IMR-90 (cell line): ENCODE measurements around the gene BDH1. TPM values are rescaled to one million over a fixed set of nuclear protein-coding genes. Genes with fewer than 3 reads are reported as not detected.

Experiments
- ATAC-seq: fragments of 200-7000 bp; cut with Tn5 transposase; 2 replicates; pipeline ENCODE4 v1.9.1; 2020; ENCODE audit warnings: low read depth, mild to moderate bottlenecking, moderate library complexity
- BruUV-seq: library from RNA; stranded (reverse); fragments of 400-500 nt; replicated peaks from 2 replicates; lab custom pipeline; 2021; lab: Mats Ljungman, UMichigan
- CTCF ChIA-PET: fragments of 300-600 bp; formaldehyde crosslinking; extraction: SDS; loops from one replicate; lab custom pipeline; 2021; ENCODE audit warnings: antibody characterized with exemption; lab: Yijun Ruan, JAX
- POLR2A ChIA-PET: fragments of 300-600 bp; sonication (Branson Sonifier 250); formaldehyde crosslinking; loops from one replicate; lab custom pipeline; 2022; ENCODE audit warnings: antibody characterized with exemption; ENCODE audit not compliant: unreplicated experiment; lab: Charles Lee
- DNase-seq: peaks from one replicate; pipeline ENCODE4 v3.0.0; 2013
- H2AFZ ChIP-seq: replicated peaks from 2 replicates; pipeline ENCODE3; 2013; ENCODE audit warnings: low read length, mild to moderate bottlenecking; ENCODE audit not compliant: poor library complexity
- H2AK5ac ChIP-seq: 2 replicates; pipeline ENCODE4 v1.6.1; 2013; ENCODE audit warnings: low read depth, low read length, inconsistent platforms
- H2AK9ac ChIP-seq: replicated peaks from 2 replicates; pipeline ENCODE3; 2013; ENCODE audit warnings: mild to moderate bottlenecking, low read depth, low read length, moderate library complexity; ENCODE audit not compliant: poor library complexity
- H2BK120ac ChIP-seq: 2 replicates; pipeline ENCODE4 v1.6.1; 2013; ENCODE audit warnings: low read depth, low read length, inconsistent platforms
- H2BK15ac ChIP-seq: 3 replicates; pipeline ENCODE4 v1.6.1; 2013; ENCODE audit warnings: low read depth, low read length, inconsistent platforms
- H2BK20ac ChIP-seq: 2 replicates; pipeline ENCODE4 v1.6.1; 2013; ENCODE audit warnings: low read depth, mild to moderate bottlenecking, inconsistent platforms, low read length, moderate library complexity
- H2BK5ac ChIP-seq: 2 replicates; pipeline ENCODE4 v1.6.1; 2013; ENCODE audit warnings: mild to moderate bottlenecking, low read depth, low read length, inconsistent platforms; ENCODE audit not compliant: poor library complexity, severe bottlenecking
- H3K14ac ChIP-seq: replicated peaks from 2 replicates; pipeline ENCODE4 v1.6.1; 2013; ENCODE audit warnings: low read depth, low read length, inconsistent platforms
- H3K18ac ChIP-seq: 2 replicates; pipeline ENCODE4 v1.6.1; 2013; ENCODE audit warnings: low read depth, low read length, control low read depth
- H3K23ac ChIP-seq: 2 replicates; pipeline ENCODE4 v1.6.1; 2013; ENCODE audit warnings: low read depth, low read length, inconsistent platforms
- H3K27ac ChIP-seq: 2 replicates; pipeline ENCODE4 v1.5.1; 2013; ENCODE audit warnings: mild to moderate bottlenecking, control low read depth, low read length; ENCODE audit not compliant: insufficient read depth
- H3K27me3 ChIP-seq: 2 replicates; pipeline ENCODE4 v1.6.1; 2013; ENCODE audit warnings: low read length; ENCODE audit not compliant: control insufficient read depth, insufficient read depth
- H3K36me3 ChIP-seq: 2 replicates; pipeline ENCODE4 v1.6.1; 2013; ENCODE audit warnings: low read length, mixed read lengths; ENCODE audit not compliant: control insufficient read depth, insufficient read depth
- H3K4ac ChIP-seq: 2 replicates; pipeline ENCODE4 v1.6.1; 2013; ENCODE audit warnings: low read depth, low read length, inconsistent platforms
- H3K4me1 ChIP-seq: 2 replicates; pipeline ENCODE4 v1.6.1; 2013; ENCODE audit warnings: low read length, mixed read lengths; ENCODE audit not compliant: control insufficient read depth, insufficient read depth
- H3K4me2 ChIP-seq: 2 replicates; pipeline ENCODE4 v1.6.1; 2013; ENCODE audit warnings: low read depth, mild to moderate bottlenecking, control low read depth, low read length, moderate library complexity
- H3K4me3 ChIP-seq: 2 replicates; pipeline ENCODE4 v1.5.1; 2013; ENCODE audit warnings: low read depth, mild to moderate bottlenecking, control low read depth, low read length, moderate library complexity; ENCODE audit not compliant: insufficient read depth
- H3K56ac ChIP-seq: 2 replicates; pipeline ENCODE4 v1.6.1; 2013; ENCODE audit warnings: low read length, inconsistent platforms; ENCODE audit not compliant: insufficient read depth; ENCODE audit errors: extremely low read depth
- H3K79me1 ChIP-seq, 2 experiments: 2 replicates each; pipeline ENCODE4 v1.6.1; 2013; ENCODE audit warnings: low read length in 2 of 2, inconsistent platforms in 1 of 2, low read depth in 1 of 2
- H3K9ac ChIP-seq: 2 replicates; pipeline ENCODE4 v1.6.1; 2013; ENCODE audit warnings: low read depth, low read length, control low read depth
- H3K9me1 ChIP-seq: 2 replicates; pipeline ENCODE4 v1.6.1; 2013; ENCODE audit warnings: low read length, inconsistent platforms; ENCODE audit not compliant: insufficient read depth
- H3K9me3 ChIP-seq: 2 replicates; pipeline ENCODE4 v1.6.1; 2013; ENCODE audit warnings: low read length; ENCODE audit not compliant: control insufficient read depth, insufficient read depth
- H4K20me1 ChIP-seq: 2 replicates; pipeline ENCODE4 v1.6.1; 2013; ENCODE audit warnings: low read length, inconsistent platforms; ENCODE audit not compliant: insufficient read depth
- H4K5ac ChIP-seq: 2 replicates; pipeline ENCODE4 v1.6.1; 2013; ENCODE audit warnings: mild to moderate bottlenecking, low read depth, low read length, control low read depth
- H4K8ac ChIP-seq, 2 experiments: 2 replicates each; pipeline ENCODE4 v1.6.1; 2013; ENCODE audit warnings: low read depth in 2 of 2, low read length in 2 of 2, control low read depth in 1 of 2, inconsistent platforms in 1 of 2
- H4K91ac ChIP-seq: 2 replicates; pipeline ENCODE4 v1.6.1; 2013; ENCODE audit warnings: low read depth, low read length, inconsistent platforms; ENCODE audit not compliant: insufficient read depth
- BHLHE40 ChIP-seq: fragments of 150-350 bp; IDR thresholded peaks from 2 replicates; pipeline ENCODE4 v1.6.1; 2016; ENCODE audit warnings: mild to moderate bottlenecking, low read depth, low read length
- CHD1 ChIP-seq: IDR thresholded peaks from 2 replicates; pipeline ENCODE4 v1.6.1; 2012; ENCODE audit warnings: low read depth, low read length, improper control_type of control experiment
- MAZ ChIP-seq: IDR thresholded peaks from 2 replicates; pipeline ENCODE4 v1.6.1; 2012; ENCODE audit warnings: low read depth, mild to moderate bottlenecking, low read length, improper control_type of control experiment, moderate library complexity, borderline replicate concordance
- MXI1 ChIP-seq: IDR thresholded peaks from 2 replicates; pipeline ENCODE4 v1.6.1; 2012; ENCODE audit warnings: low read depth, mild to moderate bottlenecking, low read length, moderate library complexity, borderline replicate concordance
- POLR2A ChIP-seq: IDR thresholded peaks from 2 replicates; pipeline ENCODE4 v1.6.1; 2012; ENCODE audit warnings: mild to moderate bottlenecking, low read depth, low read length
- RAD21 ChIP-seq: IDR thresholded peaks from 2 replicates; pipeline ENCODE4 v1.6.1; 2012; ENCODE audit warnings: low read length, improper control_type of control experiment
- RCOR1 ChIP-seq: IDR thresholded peaks from 2 replicates; pipeline ENCODE4 v1.6.1; 2012; ENCODE audit warnings: mild to moderate bottlenecking, low read length, improper control_type of control experiment; ENCODE audit not compliant: insufficient replicate concordance
- SMC3 ChIP-seq: fragments of 150-350 bp; IDR thresholded peaks from 2 replicates; pipeline ENCODE4 v1.6.1; 2016; ENCODE audit warnings: low read depth, mild to moderate bottlenecking, antibody characterized with exemption, low read length, moderate library complexity
- WGBS, 2 experiments: methylation state at CpG; one replicate each; pipeline versions ENCODE4 v1.1.5 to v1.1.7; 2013; ENCODE audit warnings: missing lambda C conversion rate in 2 of 2; ENCODE audit not compliant: insufficient read length in 1 of 2; ENCODE audit errors: extremely low coverage in 2 of 2; 5-methylcytosine and 5-hydroxymethylcytosine counted together
- dilution Hi-C: fragments of 300-500 bp; cut with HindIII; formaldehyde crosslinking; loops from one replicate; pipeline ENCODE4 v1.14.3; 2018; ENCODE audit warnings: low sequenced_read_pairs; ENCODE audit not compliant: unreplicated experiment
- in situ Hi-C: fragments of 300-500 bp; cut with MboI; formaldehyde crosslinking; loops from 3 replicates; pipeline ENCODE4 v1.14.3; 2019; ENCODE audit warnings: low sequenced_read_pairs, inconsistent platforms, mixed read lengths
- intact Hi-C: fragments of 100-400 bp; cut with micrococcal nuclease; formaldehyde crosslinking; loops from 2 replicates; pipeline ENCODE4 v1.10.0; 2022
- polyA plus RNA-seq, 3 experiments: library from polyadenylated mRNA; depleted of rRNA; stranded (reverse); fragments of >200 nt; gene quantifications; 2 replicates each; pipeline ENCODE4 v1.2.3, GENCODE V29; 2012; ENCODE audit warnings: low replicate concordance in 1 of 3
- total RNA-seq: library from RNA; depleted of rRNA; stranded (reverse); fragments of >200 nt; gene quantifications from 2 replicates; pipeline ENCODE4 v1.2.3, GENCODE V29; 2012
- TF ChIP-seq, protein P1 (sequence below): fragments of 150-350 bp; IDR thresholded peaks from 2 replicates; pipeline ENCODE4 v1.6.1; 2017; ENCODE audit warnings: mild to moderate bottlenecking, antibody characterized with exemption, low read length, low read depth
- TF ChIP-seq, protein P2 (sequence below): conservative IDR thresholded peaks from 2 replicates; pipeline ENCODE4 v1.5.1; 2012; ENCODE audit warnings: mild to moderate bottlenecking, low read depth, low read length, improper control_type of control experiment
- TF ChIP-seq, protein P3 (sequence below): fragments of 150-350 bp; IDR thresholded peaks from 2 replicates; pipeline ENCODE4 v1.6.1; 2016; ENCODE audit warnings: low read depth, mild to moderate bottlenecking, low read length, moderate library complexity, borderline replicate concordance

BDH1 gene
- total and polyA plus RNA-seq, 2 of the 4 experiments (the other 2 are of a cell fraction): 2.7 to 4.4 TPM

DNA sequence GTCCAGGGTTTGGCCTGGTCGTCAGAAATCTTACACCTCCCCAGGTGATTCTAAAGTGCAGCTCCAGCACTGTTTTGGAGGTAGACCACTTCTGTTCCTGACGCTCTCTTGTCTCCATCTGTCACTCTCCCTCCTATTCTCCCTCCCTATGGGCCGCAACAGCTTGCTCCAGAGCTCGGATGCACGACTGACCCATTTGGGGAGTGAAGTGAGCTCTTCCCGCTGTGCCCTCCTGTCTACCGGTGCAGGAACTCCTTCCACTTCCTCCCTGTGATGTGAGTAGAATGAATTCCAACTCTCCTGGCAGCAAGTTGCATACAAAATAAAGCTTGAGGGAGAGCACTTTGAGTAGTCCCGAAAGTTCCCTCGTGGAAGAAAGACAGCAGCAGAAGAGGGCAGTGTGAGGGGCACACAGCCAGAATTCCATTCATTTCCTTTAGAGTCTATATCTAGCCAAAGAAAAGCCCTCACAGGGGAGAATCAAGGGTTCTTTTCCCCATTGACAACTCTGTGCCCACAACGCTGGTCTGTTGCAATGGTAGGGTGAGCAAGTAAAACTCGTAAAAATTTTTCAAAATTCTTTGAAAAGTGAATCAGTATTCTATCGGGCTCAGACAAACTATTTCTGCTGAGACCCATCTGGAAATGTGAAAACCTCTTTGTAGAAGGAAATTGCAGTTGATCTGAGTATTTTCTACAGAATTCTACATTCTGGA is 39.9 kb upstream of the BDH1 start:
- Histone ChIP-seq H3K27ac (no peak overlapping the region), H3K4me1 (peaks cover 3% of the 10 kb centered on the region; the same call in 1 of the 2 replicates), H4K20me1 (peaks cover 8% of the 10 kb centered on the region; the same call in 1 of the 2 replicates), H3K36me3 (no peaks in the 10 kb centered on the region), H2BK120ac (no peak overlapping the region), H3K56ac (no peak overlapping the region), H2AK9ac (peak overlapping the region; percentile 76), H2BK5ac (no peak overlapping the region), H3K4me2 (no peak overlapping the region), H4K91ac (no peak overlapping the region), H3K23ac (no peak overlapping the region), H3K9ac (no peak overlapping the region), H3K14ac (no peak overlapping the region), H2AFZ (no peak overlapping the region), H4K5ac (no peak overlapping the region), H4K8ac (no peak overlapping the region), H3K4me3 (no peak overlapping the region), H3K27me3 (0 out of 2 replicates have a peak, but pooled peaks cover 2% of the 10 kb centered on the region), H3K79me1 (no peaks in the 10 kb centered on the region), H2BK20ac (no peak overlapping the region), H2AK5ac (no peak overlapping the region), H3K4ac (no peak overlapping the region), H2BK15ac (no peak overlapping the region), H3K9me1 (no peaks in the 10 kb centered on the region), H3K9me3 (no peaks in the 10 kb centered on the region), H3K18ac (no peak overlapping the region)
- TF ChIP-seq, protein P1, sequence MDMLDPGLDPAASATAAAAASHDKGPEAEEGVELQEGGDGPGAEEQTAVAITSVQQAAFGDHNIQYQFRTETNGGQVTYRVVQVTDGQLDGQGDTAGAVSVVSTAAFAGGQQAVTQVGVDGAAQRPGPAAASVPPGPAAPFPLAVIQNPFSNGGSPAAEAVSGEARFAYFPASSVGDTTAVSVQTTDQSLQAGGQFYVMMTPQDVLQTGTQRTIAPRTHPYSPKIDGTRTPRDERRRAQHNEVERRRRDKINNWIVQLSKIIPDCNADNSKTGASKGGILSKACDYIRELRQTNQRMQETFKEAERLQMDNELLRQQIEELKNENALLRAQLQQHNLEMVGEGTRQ: no peak
- TF ChIP-seq RCOR1 (no peak), CHD1 (no peak), RAD21 (no peak), POLR2A (no peak), MXI1 (no peak), SMC3 (no peak), BHLHE40 (no peak), MAZ (no peak)
- TF ChIP-seq, protein P2, sequence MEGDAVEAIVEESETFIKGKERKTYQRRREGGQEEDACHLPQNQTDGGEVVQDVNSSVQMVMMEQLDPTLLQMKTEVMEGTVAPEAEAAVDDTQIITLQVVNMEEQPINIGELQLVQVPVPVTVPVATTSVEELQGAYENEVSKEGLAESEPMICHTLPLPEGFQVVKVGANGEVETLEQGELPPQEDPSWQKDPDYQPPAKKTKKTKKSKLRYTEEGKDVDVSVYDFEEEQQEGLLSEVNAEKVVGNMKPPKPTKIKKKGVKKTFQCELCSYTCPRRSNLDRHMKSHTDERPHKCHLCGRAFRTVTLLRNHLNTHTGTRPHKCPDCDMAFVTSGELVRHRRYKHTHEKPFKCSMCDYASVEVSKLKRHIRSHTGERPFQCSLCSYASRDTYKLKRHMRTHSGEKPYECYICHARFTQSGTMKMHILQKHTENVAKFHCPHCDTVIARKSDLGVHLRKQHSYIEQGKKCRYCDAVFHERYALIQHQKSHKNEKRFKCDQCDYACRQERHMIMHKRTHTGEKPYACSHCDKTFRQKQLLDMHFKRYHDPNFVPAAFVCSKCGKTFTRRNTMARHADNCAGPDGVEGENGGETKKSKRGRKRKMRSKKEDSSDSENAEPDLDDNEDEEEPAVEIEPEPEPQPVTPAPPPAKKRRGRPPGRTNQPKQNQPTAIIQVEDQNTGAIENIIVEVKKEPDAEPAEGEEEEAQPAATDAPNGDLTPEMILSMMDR: no peak
- TF ChIP-seq, protein P3, sequence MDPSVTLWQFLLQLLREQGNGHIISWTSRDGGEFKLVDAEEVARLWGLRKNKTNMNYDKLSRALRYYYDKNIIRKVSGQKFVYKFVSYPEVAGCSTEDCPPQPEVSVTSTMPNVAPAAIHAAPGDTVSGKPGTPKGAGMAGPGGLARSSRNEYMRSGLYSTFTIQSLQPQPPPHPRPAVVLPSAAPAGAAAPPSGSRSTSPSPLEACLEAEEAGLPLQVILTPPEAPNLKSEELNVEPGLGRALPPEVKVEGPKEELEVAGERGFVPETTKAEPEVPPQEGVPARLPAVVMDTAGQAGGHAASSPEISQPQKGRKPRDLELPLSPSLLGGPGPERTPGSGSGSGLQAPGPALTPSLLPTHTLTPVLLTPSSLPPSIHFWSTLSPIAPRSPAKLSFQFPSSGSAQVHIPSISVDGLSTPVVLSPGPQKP: no peak
- dilution Hi-C loops (no loop called here), in situ Hi-C loops (no loop called here), intact Hi-C loops (no loop called here)
- POLR2A ChIA-PET: interaction anchor here (0.7 kb wide), 1 partner anchor 20 kb away, joined by 13 read pairs; no protein-coding TSS in a partner anchor
- WGBS, 2 experiments: 80% methylated on average over 1 of the region's 12 CpGs; no CpG with 5 or more reads in 1 of the 2 experiments
- ATAC-seq: no peak
- no peak for DNase-seq
- CTCF ChIA-PET: no interaction called here
- BruUV-seq: no TSS peak
